Body of pancreas (tissue), 4 donors: ENCODE data around the gene CTSZ.

Experiments used
- POLR2A ChIP-seq, 3 donors: fragments of 450-650 bp; IDR thresholded peaks; one replicate each; pipeline ENCODE4 v1.6.1; 2016; ENCODE audit warnings: antibody characterized with exemption in 3 of 3, mild to moderate bottlenecking in 2 of 3
- TF ChIP-seq, protein P1 (sequence below), 7 experiments: fragments of 450-650 bp in 4 of 7; fragments of 200-600 bp in 3 of 7; sonication (generic) in 3 of 7; IDR thresholded peaks; one replicate each; pipeline ENCODE4 v1.5.1; 2016 to 2019; ENCODE audit warnings: antibody characterized with exemption in 7 of 7

DNA sequence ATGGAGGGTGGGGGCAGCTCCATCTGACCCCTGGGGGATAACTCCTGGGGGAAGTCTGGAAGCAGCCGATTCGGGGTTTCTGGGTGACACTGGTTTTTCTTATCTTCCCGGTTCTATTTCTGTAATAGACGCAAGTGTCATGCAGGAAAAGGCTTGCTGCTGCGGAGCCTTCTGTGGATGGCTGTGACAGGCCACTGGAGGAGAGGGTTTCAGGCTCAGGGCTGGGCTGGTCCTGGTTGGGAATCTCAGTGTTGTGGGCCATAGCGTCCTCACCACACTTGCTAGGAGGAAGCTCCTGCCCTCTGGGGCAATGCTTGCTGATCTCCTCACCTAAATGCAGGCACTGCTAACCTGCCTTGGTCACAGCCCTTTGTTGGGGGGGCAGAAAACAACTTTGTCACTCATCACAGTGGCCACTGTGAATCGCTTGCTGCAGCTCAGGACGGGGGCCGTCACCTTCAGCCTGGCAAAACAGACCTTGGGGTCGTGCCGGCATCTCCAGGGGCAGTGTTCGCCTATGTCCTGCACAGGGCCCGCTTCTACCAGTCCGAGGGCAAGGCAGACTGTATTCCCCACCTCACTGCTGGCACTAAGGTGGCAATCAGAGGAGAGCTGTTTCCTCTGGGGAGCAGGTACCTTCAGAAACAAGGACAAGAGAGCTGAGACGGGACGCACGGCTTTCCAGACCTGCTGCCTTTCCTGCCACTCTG lies 7.8 kb upstream of the CTSZ start:
- no peak for TF ChIP-seq POLR2A (IDR thresholded peaks at IDR 0.05)
- TF ChIP-seq, protein P1, sequence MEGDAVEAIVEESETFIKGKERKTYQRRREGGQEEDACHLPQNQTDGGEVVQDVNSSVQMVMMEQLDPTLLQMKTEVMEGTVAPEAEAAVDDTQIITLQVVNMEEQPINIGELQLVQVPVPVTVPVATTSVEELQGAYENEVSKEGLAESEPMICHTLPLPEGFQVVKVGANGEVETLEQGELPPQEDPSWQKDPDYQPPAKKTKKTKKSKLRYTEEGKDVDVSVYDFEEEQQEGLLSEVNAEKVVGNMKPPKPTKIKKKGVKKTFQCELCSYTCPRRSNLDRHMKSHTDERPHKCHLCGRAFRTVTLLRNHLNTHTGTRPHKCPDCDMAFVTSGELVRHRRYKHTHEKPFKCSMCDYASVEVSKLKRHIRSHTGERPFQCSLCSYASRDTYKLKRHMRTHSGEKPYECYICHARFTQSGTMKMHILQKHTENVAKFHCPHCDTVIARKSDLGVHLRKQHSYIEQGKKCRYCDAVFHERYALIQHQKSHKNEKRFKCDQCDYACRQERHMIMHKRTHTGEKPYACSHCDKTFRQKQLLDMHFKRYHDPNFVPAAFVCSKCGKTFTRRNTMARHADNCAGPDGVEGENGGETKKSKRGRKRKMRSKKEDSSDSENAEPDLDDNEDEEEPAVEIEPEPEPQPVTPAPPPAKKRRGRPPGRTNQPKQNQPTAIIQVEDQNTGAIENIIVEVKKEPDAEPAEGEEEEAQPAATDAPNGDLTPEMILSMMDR (IDR thresholded peaks at IDR 0.05) = no peak
